RKO (cell line): ENCODE results near the gene PSMD7.

ENCODE experiments used
- DNase-seq: peaks from one replicate; pipeline ENCODE4 v3.0.0-alpha.2; 2016; ENCODE audit warnings: low spot score

The PSMD7 gene

GRCh38 chr16:74296432-74297144 is at the start of gene PSMD7:
Gene PSMD7, plus strand, starts transcription at chr16:74296814. Its CDS starts 101 bp downstream, at chr16:74296915.
- DNase-seq, result peak; percentile 92

GRCh38 chr16:74249254-74249653 is 47.4 kb upstream of the PSMD7 start:
- DNase-seq, result no peak

GRCh38 chr16:74249846-74250245 is 46.8 kb upstream of the PSMD7 start:
- no peak for DNase-seq

GRCh38 chr16:74252329-74252728 is 44.3 kb upstream of the PSMD7 start:
- no peak for DNase-seq

GRCh38 chr16:74253161-74253938 is 43.3 kb upstream of the PSMD7 start:
- DNase-seq, result no peak

- DNase-seq, result no peak
Observed at GRCh38 chr16:74257061-74257460, 39.6 kb upstream of the PSMD7 start.

- DNase-seq, result no peak
Observed at GRCh38 chr16:74261068-74261467, 35.5 kb upstream of the PSMD7 start.

GRCh38 chr16:74264811-74265210 is 31.8 kb upstream of the PSMD7 start:
- no peak for DNase-seq

- no peak for DNase-seq
Observed at GRCh38 chr16:74268372-74268782, 28.2 kb upstream of the PSMD7 start.

GRCh38 chr16:74271872-74272271 is 24.7 kb upstream of the PSMD7 start:
- DNase-seq, result peak; percentile 35

- DNase-seq, result peak; percentile 50
Observed at GRCh38 chr16:74275031-74275636, 21.5 kb upstream of the PSMD7 start.

GRCh38 chr16:74275711-74276110 is 20.9 kb upstream of the PSMD7 start:
- no peak for DNase-seq

GRCh38 chr16:74277974-74278373 is 18.6 kb upstream of the PSMD7 start:
- no peak for DNase-seq

GRCh38 chr16:74279266-74279665 is 17.3 kb upstream of the PSMD7 start:
- no peak for DNase-seq

- no peak for DNase-seq
Observed at GRCh38 chr16:74279805-74280204, 16.8 kb upstream of the PSMD7 start.

GRCh38 chr16:74280448-74280847 is 16.2 kb upstream of the PSMD7 start:
- no peak for DNase-seq

GRCh38 chr16:74281300-74281699 is 15.3 kb upstream of the PSMD7 start:
- DNase-seq, result no peak

- no peak for DNase-seq
Observed at GRCh38 chr16:74283716-74284115, 12.9 kb upstream of the PSMD7 start.

GRCh38 chr16:74288065-74288464 is 8.5 kb upstream of the PSMD7 start:
- DNase-seq, result no peak

GRCh38 chr16:74290356-74290755 is 6.3 kb upstream of the PSMD7 start:
- DNase-seq, result no peak

GRCh38 chr16:74291176-74291575 is 5.4 kb upstream of the PSMD7 start:
- no peak for DNase-seq

GRCh38 chr16:74291577-74292208 is 4.9 kb upstream of the PSMD7 start:
- DNase-seq, result peak; percentile 54

GRCh38 chr16:74296104-74296431 is 546 bp upstream of the PSMD7 start:
- no peak for DNase-seq
